Iris pigment epithelial cell (primary cell): ENCODE data around the gene FOXI1.

Experiments used
- DNase-seq: peaks from one replicate; pipeline ENCODE4 v3.0.0-alpha.2; 2011; ENCODE audit warnings: low read depth

The FOXI1 gene

DNA sequence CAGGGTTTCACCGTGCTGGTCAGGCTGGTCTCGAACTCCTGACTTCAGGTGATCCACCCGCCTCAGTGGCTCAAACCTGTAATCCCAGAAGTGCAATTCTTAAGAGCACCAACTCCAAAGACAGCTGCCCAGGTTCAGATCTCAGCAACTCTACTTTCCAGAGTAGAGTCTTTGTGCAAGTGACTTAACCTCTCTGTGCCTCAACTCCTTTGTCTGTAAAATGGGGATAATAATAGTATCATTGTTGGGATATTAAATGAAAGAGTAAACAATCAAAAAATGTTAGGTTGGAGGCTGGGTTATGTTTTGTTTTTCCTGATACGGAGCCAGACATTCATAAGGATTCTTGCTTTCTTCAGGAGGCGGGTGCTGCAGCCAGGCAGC lies 45.0 kb downstream of the FOXI1 start:
- no peak for DNase-seq

DNA sequence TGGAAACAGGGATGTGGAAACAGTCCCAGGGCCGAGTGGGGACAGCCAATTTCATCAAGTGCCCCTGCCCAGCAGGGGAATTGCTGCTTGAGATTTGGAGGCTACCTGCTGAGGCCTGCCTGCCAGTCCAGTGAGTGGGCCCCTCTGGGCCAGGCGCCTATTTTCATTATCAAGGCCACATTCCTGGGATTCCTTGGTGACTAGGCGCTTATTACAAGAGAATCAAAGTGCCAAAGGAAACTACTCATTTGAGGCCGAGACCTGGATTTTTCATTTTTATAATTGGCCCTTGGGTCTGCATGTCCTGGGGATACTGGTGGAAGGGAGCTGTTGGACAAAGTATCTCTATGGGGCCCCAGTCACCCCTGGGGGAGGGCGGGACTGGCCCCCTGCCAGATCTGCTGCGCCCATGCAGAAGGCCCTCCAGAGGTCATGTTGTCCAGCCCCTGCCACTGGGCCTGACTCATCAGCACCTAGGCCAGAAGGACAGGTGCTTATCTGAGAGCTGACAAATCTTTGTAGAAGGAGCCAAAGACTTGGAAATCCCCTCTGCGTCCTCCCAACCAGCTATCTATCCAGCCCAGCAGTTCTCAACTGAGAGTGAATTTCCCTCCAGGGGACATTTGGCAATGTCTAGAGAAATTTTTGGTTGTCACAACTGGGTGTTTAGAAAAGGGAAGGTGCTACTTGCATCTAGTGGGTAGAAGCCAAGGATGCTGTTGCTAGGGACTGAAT lies 45.6 kb downstream of the FOXI1 start:
- peak; percentile 77 for DNase-seq

DNA sequence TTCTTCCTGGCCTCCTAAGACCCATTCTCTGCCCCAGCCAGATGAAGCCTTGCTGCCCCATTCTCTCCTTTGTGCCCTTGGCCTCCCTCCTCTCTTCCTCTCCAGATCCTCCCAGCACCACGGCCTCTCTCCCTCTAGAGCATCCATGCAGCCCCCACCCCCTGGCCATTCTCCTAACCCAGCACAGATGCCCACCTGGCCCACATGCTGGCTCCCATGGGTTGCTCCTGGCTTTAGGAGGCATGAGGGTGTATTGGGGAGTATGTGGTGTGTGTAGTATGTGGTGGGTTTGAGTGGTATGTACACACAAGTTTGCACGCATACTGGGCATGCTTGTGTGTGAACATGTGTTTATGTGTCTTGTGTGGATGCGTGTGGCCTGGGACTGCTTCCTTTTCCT lies 47.1 kb downstream of the FOXI1 start:
- DNase-seq, result no peak

DNA sequence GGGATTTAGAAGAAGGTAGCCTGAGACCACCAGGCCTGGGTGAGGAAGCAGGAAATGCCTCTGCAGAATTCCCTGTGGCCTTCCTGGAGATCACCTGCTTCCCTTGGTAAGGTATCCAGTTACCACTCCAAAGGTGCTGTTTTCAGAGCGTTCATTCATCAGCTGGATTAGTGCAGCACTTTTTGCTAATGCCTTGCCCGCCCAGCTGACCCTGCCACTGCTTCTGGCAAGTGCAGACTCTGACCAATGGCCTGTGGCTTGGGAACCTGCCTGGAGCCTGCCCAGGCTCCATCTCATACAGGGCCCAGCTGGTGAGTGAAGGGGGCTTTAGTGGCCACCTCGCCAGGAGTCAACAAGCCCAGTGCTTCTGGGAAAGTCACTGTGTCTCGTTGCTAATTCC lies 48.6 kb downstream of the FOXI1 start:
- DNase-seq, result no peak

DNA sequence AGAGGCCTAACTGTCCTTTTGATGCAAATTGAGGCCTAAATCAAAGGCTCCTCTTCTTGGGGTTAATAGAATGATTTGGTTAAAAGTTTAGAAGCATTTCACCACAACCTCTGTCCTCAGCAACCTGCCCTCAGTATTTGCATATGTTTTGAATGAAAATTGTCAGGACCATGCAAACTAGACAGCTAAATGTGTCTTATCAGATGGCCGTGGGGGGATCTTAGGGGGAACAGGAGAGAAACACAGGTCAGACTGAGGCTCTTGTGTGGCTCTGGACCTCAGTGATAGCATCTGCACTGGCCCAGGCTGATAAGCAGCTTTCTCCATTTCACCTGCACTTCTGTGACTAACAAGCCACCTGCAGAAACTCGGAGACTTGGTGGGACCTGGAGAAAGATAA lies 49.0 kb downstream of the FOXI1 start:
- no peak for DNase-seq

GRCh38 chr5:170155771-170156170 lies 50.1 kb downstream of the FOXI1 start:
- DNase-seq, result no peak

DNA sequence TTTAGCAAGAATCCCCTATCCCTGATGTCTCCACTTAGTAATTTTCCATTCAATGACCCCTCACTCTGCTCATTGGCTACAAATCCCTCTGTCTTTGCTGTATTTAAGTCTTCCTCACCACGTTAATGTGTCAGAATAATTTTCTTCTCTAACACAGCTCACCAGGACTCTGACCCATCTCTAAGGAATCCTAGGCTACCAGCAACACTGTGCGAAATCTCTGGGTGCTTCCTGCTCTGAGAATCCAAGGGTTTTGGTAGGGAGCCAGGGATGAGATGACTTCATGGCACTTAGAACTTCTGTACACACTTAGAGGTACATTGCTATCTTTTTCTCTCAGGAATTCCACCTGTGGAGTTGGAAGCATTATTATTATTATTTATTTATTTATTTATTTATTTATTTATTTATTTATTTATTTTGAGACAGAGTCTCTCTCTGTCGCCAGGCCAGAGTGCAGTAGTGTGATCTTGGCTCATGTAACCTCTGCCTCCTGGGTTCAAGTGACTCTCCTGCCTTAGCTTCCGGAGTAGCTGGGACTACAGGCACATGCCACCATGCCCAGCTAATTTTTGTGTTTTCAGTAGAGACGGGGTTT lies 53.5 kb downstream of the FOXI1 start:
- peak; percentile 82 for DNase-seq
